SU-DHL-6 (cell line): ENCODE data around the gene DOCK3.
A peak's percentile ranks its signal among the peaks of the same experiment; 100 is the strongest.

Experiments
- H2AFZ ChIP-seq: fragments of 200-600 bp; sonication (generic); 2 replicates; pipeline ENCODE4 v1.6.1; 2014; ENCODE audit warnings: low read depth, mild to moderate bottlenecking, moderate library complexity, mixed read lengths, antibody characterized with exemption, low read length; ENCODE audit not compliant: severe bottlenecking
- H3F3A ChIP-seq: fragments of 200-600 bp; shearing (Covaris generic); 2 replicates; pipeline ENCODE4 v1.6.0; 2016; ENCODE audit warnings: antibody characterized with exemption, mild to moderate bottlenecking; ENCODE audit not compliant: insufficient read depth
- H3K27ac ChIP-seq: fragments of 200-600 bp; sonication (generic); 2 replicates; pipeline ENCODE4 v1.5.1; 2016; ENCODE audit warnings: low read depth, mild to moderate bottlenecking, low read length, moderate library complexity, mixed read lengths
- H3K27me3 ChIP-seq: fragments of 200-600 bp; sonication (generic), shearing (Covaris generic); 2 replicates; pipeline ENCODE4 v1.6.0; 2014; ENCODE audit warnings: mild to moderate bottlenecking, low read length
- H3K36me3 ChIP-seq: fragments of 200-600 bp; sonication (generic); 2 replicates; pipeline ENCODE4 v1.6.1; 2014; ENCODE audit warnings: mild to moderate bottlenecking, low read length, mixed read lengths
- H3K4me2 ChIP-seq: fragments of 300-600, 200-600 bp; shearing (Covaris generic), sonication (generic); 2 replicates; pipeline ENCODE4 v1.6.0; 2014; ENCODE audit warnings: low read length, low read depth, mild to moderate bottlenecking; ENCODE audit not compliant: poor library complexity, severe bottlenecking
- H3K4me3 ChIP-seq: fragments of 200-600 bp; sonication (generic); 2 replicates; pipeline ENCODE4 v1.5.1; 2014; ENCODE audit warnings: antibody characterized with exemption, low read length, mild to moderate bottlenecking, mixed read lengths; ENCODE audit not compliant: insufficient read depth, poor library complexity, severe bottlenecking
- H3K79me2 ChIP-seq: fragments of 200-600 bp; sonication (generic); 2 replicates; pipeline ENCODE4 v1.6.1; 2014; ENCODE audit warnings: mild to moderate bottlenecking, low read length, moderate library complexity; ENCODE audit not compliant: insufficient read depth
- H3K9ac ChIP-seq: fragments of 200-600 bp; sonication (generic); 2 replicates; pipeline ENCODE4 v1.7.0; 2014; ENCODE audit warnings: mild to moderate bottlenecking, low read length
- H3K9me2 ChIP-seq: fragments of 200-600 bp; sonication (generic); replicated peaks from 2 replicates; pipeline ENCODE4 v1.6.1; 2014; ENCODE audit warnings: low read length; ENCODE audit not compliant: insufficient read depth
- H3K9me3 ChIP-seq: fragments of 200-600 bp; sonication (generic); 2 replicates; pipeline ENCODE4 v1.6.1; 2014; ENCODE audit warnings: low read length, mixed read lengths; ENCODE audit not compliant: insufficient read depth
- H4K20me1 ChIP-seq: fragments of 200-600 bp; sonication (generic); 2 replicates; pipeline ENCODE4 v1.6.1; 2014; ENCODE audit warnings: low read depth, mild to moderate bottlenecking, antibody characterized with exemption, low read length, moderate library complexity, mixed read lengths
- EZH2phosphoT487 ChIP-seq: fragments of 200-600 bp; sonication (generic), shearing (Covaris generic); conservative IDR thresholded peaks from 2 replicates; pipeline ENCODE4 v1.6.1; 2018; ENCODE audit warnings: mild to moderate bottlenecking, antibody characterized with exemption, low read length, moderate library complexity, mixed read lengths
- TF ChIP-seq, protein P1 (sequence below): fragments of 200-600 bp; sonication (generic); IDR thresholded peaks from one replicate; pipeline ENCODE4 v1.5.1; 2017; ENCODE audit warnings: antibody characterized with exemption, mild to moderate bottlenecking, low read length, moderate library complexity; ENCODE audit not compliant: insufficient read depth, poor library complexity, severe bottlenecking

DOCK3 gene

DNA sequence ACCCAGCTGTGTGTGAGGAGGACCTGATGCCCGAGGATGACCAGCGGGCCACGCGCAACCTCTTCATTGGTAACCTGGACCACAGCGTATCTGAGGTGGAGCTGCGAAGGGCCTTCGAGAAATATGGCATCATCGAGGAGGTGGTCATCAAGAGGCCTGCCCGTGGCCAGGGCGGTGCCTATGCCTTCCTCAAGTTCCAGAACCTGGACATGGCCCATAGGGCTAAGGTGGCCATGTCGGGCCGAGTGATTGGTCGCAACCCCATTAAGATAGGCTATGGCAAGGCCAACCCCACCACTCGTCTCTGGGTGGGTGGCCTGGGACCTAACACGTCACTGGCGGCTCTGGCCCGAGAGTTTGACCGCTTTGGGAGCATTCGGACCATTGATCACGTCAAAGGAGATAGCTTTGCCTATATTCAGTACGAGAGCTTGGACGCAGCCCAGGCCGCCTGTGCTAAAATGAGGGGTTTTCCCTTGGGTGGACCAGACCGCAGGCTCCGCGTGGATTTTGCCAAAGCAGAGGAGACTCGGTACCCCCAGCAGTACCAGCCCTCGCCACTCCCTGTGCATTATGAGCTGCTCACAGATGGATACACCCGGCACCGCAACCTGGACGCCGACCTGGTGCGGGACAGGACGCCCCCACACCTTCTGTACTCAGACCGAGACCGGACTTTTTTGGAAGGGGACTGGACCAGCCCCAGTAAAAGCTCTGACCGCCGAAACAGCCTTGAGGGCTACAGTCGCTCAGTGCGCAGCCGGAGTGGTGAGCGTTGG is 717.8 kb downstream of the DOCK3 start:
- Histone ChIP-seq H4K20me1 (no peaks in the 10 kb centered on the region; the same call in 1 of the 2 replicates), H3K27ac (no peak overlapping the region), H3K4me3 (peak overlapping the region; percentile 67), H2AFZ (no peak overlapping the region), H3K27me3 (no peaks in the 10 kb centered on the region), H3K36me3 (no peaks in the 10 kb centered on the region; the same call in 1 of the 2 replicates), H3K79me2 (peaks cover 49% of the 10 kb centered on the region), H3K9ac (peak overlapping the region; percentile 75), H3K9me2 (no peaks in the 10 kb centered on the region), H3F3A (peaks cover 43% of the 10 kb centered on the region), H3K4me2 (peak overlapping the region; percentile 60), H3K9me3 (no peaks in the 10 kb centered on the region)
- TF ChIP-seq, protein P1, sequence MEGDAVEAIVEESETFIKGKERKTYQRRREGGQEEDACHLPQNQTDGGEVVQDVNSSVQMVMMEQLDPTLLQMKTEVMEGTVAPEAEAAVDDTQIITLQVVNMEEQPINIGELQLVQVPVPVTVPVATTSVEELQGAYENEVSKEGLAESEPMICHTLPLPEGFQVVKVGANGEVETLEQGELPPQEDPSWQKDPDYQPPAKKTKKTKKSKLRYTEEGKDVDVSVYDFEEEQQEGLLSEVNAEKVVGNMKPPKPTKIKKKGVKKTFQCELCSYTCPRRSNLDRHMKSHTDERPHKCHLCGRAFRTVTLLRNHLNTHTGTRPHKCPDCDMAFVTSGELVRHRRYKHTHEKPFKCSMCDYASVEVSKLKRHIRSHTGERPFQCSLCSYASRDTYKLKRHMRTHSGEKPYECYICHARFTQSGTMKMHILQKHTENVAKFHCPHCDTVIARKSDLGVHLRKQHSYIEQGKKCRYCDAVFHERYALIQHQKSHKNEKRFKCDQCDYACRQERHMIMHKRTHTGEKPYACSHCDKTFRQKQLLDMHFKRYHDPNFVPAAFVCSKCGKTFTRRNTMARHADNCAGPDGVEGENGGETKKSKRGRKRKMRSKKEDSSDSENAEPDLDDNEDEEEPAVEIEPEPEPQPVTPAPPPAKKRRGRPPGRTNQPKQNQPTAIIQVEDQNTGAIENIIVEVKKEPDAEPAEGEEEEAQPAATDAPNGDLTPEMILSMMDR = no peak
- no peak for TF ChIP-seq EZH2phosphoT487

DNA sequence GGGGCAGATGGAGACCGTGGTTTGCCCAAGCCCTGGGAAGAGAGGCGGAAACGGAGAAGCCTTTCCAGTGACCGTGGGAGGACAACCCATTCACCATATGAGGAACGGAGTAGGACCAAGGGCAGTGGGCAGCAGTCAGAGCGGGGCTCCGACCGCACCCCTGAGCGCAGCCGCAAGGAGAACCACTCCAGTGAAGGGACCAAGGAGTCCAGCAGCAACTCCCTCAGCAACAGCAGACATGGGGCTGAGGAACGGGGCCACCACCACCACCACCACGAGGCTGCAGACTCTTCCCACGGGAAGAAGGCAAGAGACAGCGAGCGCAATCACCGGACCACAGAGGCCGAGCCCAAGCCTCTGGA is 718.4 kb downstream of the DOCK3 start:
- H3K27ac ChIP-seq = no peak overlapping the region
- peaks cover 37% of the 10 kb centered on the region for H3F3A ChIP-seq
- H3K9ac ChIP-seq = no peak overlapping the region
- no peaks in the 10 kb centered on the region; the same call in 1 of the 2 replicates for H4K20me1 ChIP-seq
- H3K4me3 ChIP-seq = no peak overlapping the region
- no peaks in the 10 kb centered on the region for H3K9me2 ChIP-seq
- H3K4me2 ChIP-seq = no peak overlapping the region
- TF ChIP-seq, protein P1 = no peak
- no peak for TF ChIP-seq EZH2phosphoT487
- no peaks in the 10 kb centered on the region for H3K27me3 ChIP-seq
- H2AFZ ChIP-seq = no peak overlapping the region
- H3K9me3 ChIP-seq = no peaks in the 10 kb centered on the region
- H3K79me2 ChIP-seq = peaks cover 43% of the 10 kb centered on the region
- H3K36me3 ChIP-seq = no peaks in the 10 kb centered on the region; the same call in 1 of the 2 replicates

DNA sequence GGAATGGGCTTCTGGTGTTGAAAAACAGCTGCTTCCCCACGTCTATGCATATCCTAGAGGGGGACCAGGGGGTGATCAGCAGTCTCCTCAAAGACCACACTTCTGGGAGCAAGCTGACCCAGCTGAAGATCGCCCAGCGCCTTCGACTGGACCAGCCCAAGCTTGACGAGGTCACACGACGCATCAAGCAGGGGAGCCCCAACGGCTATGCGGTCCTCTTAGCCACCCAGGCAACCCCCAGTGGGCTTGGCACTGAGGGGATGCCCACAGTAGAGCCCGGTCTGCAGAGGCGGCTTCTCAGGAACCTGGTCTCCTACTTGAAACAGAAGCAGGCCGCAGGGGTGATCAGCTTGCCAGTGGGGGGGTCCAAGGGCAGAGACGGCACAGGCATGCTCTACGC is 718.8 kb downstream of the DOCK3 start:
- Histone ChIP-seq H3K9me2 (no peaks in the 10 kb centered on the region), H3K4me3 (no peak overlapping the region), H3K27ac (no peak overlapping the region), H2AFZ (no peak overlapping the region), H3K79me2 (peaks cover 40% of the 10 kb centered on the region), H3K27me3 (no peaks in the 10 kb centered on the region), H3K9me3 (no peaks in the 10 kb centered on the region), H3F3A (peaks cover 32% of the 10 kb centered on the region), H4K20me1 (no peaks in the 10 kb centered on the region; the same call in 1 of the 2 replicates), H3K4me2 (no peak overlapping the region), H3K9ac (no peak overlapping the region), H3K36me3 (no peaks in the 10 kb centered on the region; the same call in 1 of the 2 replicates)
- no peak for TF ChIP-seq EZH2phosphoT487
- TF ChIP-seq, protein P1 = no peak
